ENCODE data around the gene CENPQ. TPM values are rescaled to one million over a fixed set of nuclear protein-coding genes. Genes with fewer than 3 reads are reported as not detected.
"Not testable (repeated sequence)": the region's sequence is repeated elsewhere in the genome, so short reads cannot be mapped to it uniquely, and the experiment has no call there.

Gene CENPQ
- total RNA-seq, 1 experiment from 2014 or later, result 11.3 TPM

- H2AFZ ChIP-seq (ENCODE audit: low read depth, low read length, poor library complexity, severe bottlenecking); intact Hi-C loops (cut with micrococcal nuclease); BruUV-seq (replicated peaks); H3K9me3 ChIP-seq (ENCODE audit: control insufficient read depth in 1 of 2, insufficient read depth in 1 of 2, low read depth in 1 of 2, low read length in 2 of 2); H3K4me3 ChIP-seq (replicated peaks in 1 of 2; ENCODE audit: low read depth in 1 of 2, low read length in 2 of 2); RAD21 ChIA-PET (ENCODE audit: low non-redundant PET in 1 of 2, low total read pairs in 2 of 2, uncharacterized antibody in 2 of 2, unreplicated experiment in 2 of 2); H3K27me3 ChIP-seq (ENCODE audit: insufficient read depth, low read length); H3K27ac ChIP-seq (ENCODE audit: low read depth, low read length); H3K9ac ChIP-seq (ENCODE audit: low read length); POLR2A ChIA-PET; H4K20me1 ChIP-seq (ENCODE audit: insufficient read depth); H3K9me2 ChIP-seq (ENCODE audit: insufficient read depth); CTCF ChIA-PET; H3K79me2 ChIP-seq (ENCODE audit: insufficient read depth, low read length); H3K36me3 ChIP-seq (ENCODE audit: control insufficient read depth in 1 of 2, insufficient read depth in 2 of 2, low read length in 2 of 2); ATAC-seq; DNase-seq (ENCODE audit: low read depth, low spot score); H3K4me2 ChIP-seq (ENCODE audit: low read length); H3K4me1 ChIP-seq (ENCODE audit: control insufficient read depth in 1 of 2, insufficient read depth in 2 of 2, low read length in 2 of 2): not testable (repeated sequence)
Measured at GRCh38 chr6:49481846-49482245, 18.7 kb downstream of the CENPQ start.

- H3K4me3 ChIP-seq (replicated peaks in 1 of 2; ENCODE audit: low read depth in 1 of 2, low read length in 2 of 2); ATAC-seq; H3K27ac ChIP-seq (ENCODE audit: low read depth, low read length); H3K36me3 ChIP-seq (ENCODE audit: control insufficient read depth in 1 of 2, insufficient read depth in 2 of 2, low read length in 2 of 2); H4K20me1 ChIP-seq (ENCODE audit: insufficient read depth); intact Hi-C loops (cut with micrococcal nuclease); H3K27me3 ChIP-seq (ENCODE audit: insufficient read depth, low read length); H3K9me3 ChIP-seq (ENCODE audit: control insufficient read depth in 1 of 2, insufficient read depth in 1 of 2, low read depth in 1 of 2, low read length in 2 of 2); POLR2A ChIA-PET; H3K79me2 ChIP-seq (ENCODE audit: insufficient read depth, low read length); BruUV-seq (replicated peaks); H3K4me2 ChIP-seq (ENCODE audit: low read length); DNase-seq (ENCODE audit: low read depth, low spot score); H3K4me1 ChIP-seq (ENCODE audit: control insufficient read depth in 1 of 2, insufficient read depth in 2 of 2, low read length in 2 of 2); CTCF ChIA-PET; RAD21 ChIA-PET (ENCODE audit: low non-redundant PET in 1 of 2, low total read pairs in 2 of 2, uncharacterized antibody in 2 of 2, unreplicated experiment in 2 of 2); H3K9ac ChIP-seq (ENCODE audit: low read length); H3K9me2 ChIP-seq (ENCODE audit: insufficient read depth); H2AFZ ChIP-seq (ENCODE audit: low read depth, low read length, poor library complexity, severe bottlenecking): not testable (repeated sequence)
Measured at GRCh38 chr6:49483380-49483779, 20.2 kb downstream of the CENPQ start.

- H3K4me3 ChIP-seq (replicated peaks in 1 of 2; ENCODE audit: low read depth in 1 of 2, low read length in 2 of 2), result no peak overlapping the region
- BruUV-seq (replicated peaks), result no TSS peak
- RAD21 ChIA-PET (ENCODE audit: low non-redundant PET in 1 of 2, low total read pairs in 2 of 2, uncharacterized antibody in 2 of 2, unreplicated experiment in 2 of 2), result no interaction called here
- TF ChIP-seq POLR2A (IDR thresholded peaks at IDR 0.05; ENCODE audit: borderline replicate concordance, extremely low read depth, insufficient read depth, insufficient read length) (no peak), MAX (IDR thresholded peaks at IDR 0.05) (no peak), CEBPB (IDR thresholded peaks at IDR 0.05; ENCODE audit: low read depth) (no peak), EGR1 (IDR thresholded peaks at IDR 0.05; ENCODE audit: low read depth) (no peak), EZH2phosphoT487 (IDR thresholded peaks at IDR 0.05; ENCODE audit: borderline replicate concordance) (no peak), ZFX (IDR thresholded peaks at IDR 0.05) (no peak), CBX3 (IDR thresholded peaks at IDR 0.05; ENCODE audit: low read depth) (no peak), ELF1 (IDR thresholded peaks at IDR 0.05; ENCODE audit: borderline replicate concordance, low read depth) (no peak), RAD21 (IDR thresholded peaks at IDR 0.05; ENCODE audit: low read depth) (no peak), POLR2AphosphoS5 (IDR thresholded peaks at IDR 0.05; ENCODE audit: low read depth, low read length) (no peak), REST (IDR thresholded peaks at IDR 0.05; ENCODE audit: low read depth) (no peak), TCF7L2 (IDR thresholded peaks at IDR 0.05; ENCODE audit: borderline replicate concordance, extremely low read depth, insufficient read depth, insufficient read length) (no peak), EZH2 (IDR thresholded peaks at IDR 0.05) (no peak), SIN3A (IDR thresholded peaks at IDR 0.05; ENCODE audit: low read depth) (no peak)
Measured at GRCh38 chr6:49490633-49491032, 27.5 kb downstream of the CENPQ start.

More at GRCh38 chr6:49490633-49491032, 27.5 kb downstream of the CENPQ start:
- no peaks in the 10 kb centered on the region for H3K27me3 ChIP-seq (ENCODE audit: insufficient read depth, low read length)
- no peaks in the 10 kb centered on the region for H3K4me1 ChIP-seq (ENCODE audit: control insufficient read depth in 1 of 2, insufficient read depth in 2 of 2, low read length in 2 of 2)
- H4K20me1 ChIP-seq (ENCODE audit: insufficient read depth), result no peaks in the 10 kb centered on the region
- peaks cover 4 to 10% of the 10 kb centered on the region in 2 experiments for H3K36me3 ChIP-seq (ENCODE audit: control insufficient read depth in 1 of 2, insufficient read depth in 2 of 2, low read length in 2 of 2)
- DNase-seq (ENCODE audit: low read depth, low spot score) (no peak), ATAC-seq (no peak)
- no peak overlapping the region for H2AFZ ChIP-seq (ENCODE audit: low read depth, low read length, poor library complexity, severe bottlenecking)
- no peaks in the 10 kb centered on the region for H3K79me2 ChIP-seq (ENCODE audit: insufficient read depth, low read length)
- no peak overlapping the region for H3K4me2 ChIP-seq (ENCODE audit: low read length)
- H3K27ac ChIP-seq (ENCODE audit: low read depth, low read length), result no peak overlapping the region
- H3K9me2 ChIP-seq (ENCODE audit: insufficient read depth), result no peaks in the 10 kb centered on the region
- POLR2A ChIA-PET, result no interaction called here
- intact Hi-C loops (cut with micrococcal nuclease), result no loop called here
- H3K9ac ChIP-seq (ENCODE audit: low read length), result no peak overlapping the region
- CTCF ChIA-PET, result no interaction called here
- no peaks in the 10 kb centered on the region for H3K9me3 ChIP-seq (ENCODE audit: control insufficient read depth in 1 of 2, insufficient read depth in 1 of 2, low read depth in 1 of 2, low read length in 2 of 2)
